GM21360 (cell line): ENCODE data around the gene ENO4.

Experiments
- ATAC-seq: cut with Tn5 transposase; IDR thresholded peaks from one replicate; pipeline ENCODE4 v1.9.1; 2021; ENCODE audit warnings: mild to moderate bottlenecking, moderate library complexity; ENCODE audit not compliant: unreplicated experiment

The ENO4 gene

GRCh38 chr10:116849248-116850057 lies at the start of gene ENO4:
ENO4 (plus strand) TSS chr10:116849499; CDS start chr10:116849567, 68 bp downstream.
- ATAC-seq, result peak; percentile 59

- ATAC-seq, result no peak
Measured at GRCh38 chr10:116800286-116800929, 48.9 kb upstream of the ENO4 start.

- no peak for ATAC-seq
Measured at GRCh38 chr10:116801658-116802057, 47.6 kb upstream of the ENO4 start.

- ATAC-seq, result no peak
Measured at GRCh38 chr10:116802474-116802873, 46.8 kb upstream of the ENO4 start.

GRCh38 chr10:116802876-116803275 lies 46.4 kb upstream of the ENO4 start:
- ATAC-seq, result no peak

GRCh38 chr10:116803451-116804249 lies 45.6 kb upstream of the ENO4 start:
- no peak for ATAC-seq

GRCh38 chr10:116808706-116809105 lies 40.6 kb upstream of the ENO4 start:
- no peak for ATAC-seq

GRCh38 chr10:116809483-116810119 lies 39.7 kb upstream of the ENO4 start:
- ATAC-seq, result no peak

- ATAC-seq, result no peak
Measured at GRCh38 chr10:116810120-116810500, 39.2 kb upstream of the ENO4 start.

- ATAC-seq, result no peak
Measured at GRCh38 chr10:116810895-116811294, 38.4 kb upstream of the ENO4 start.

GRCh38 chr10:116811691-116812090 lies 37.6 kb upstream of the ENO4 start:
- no peak for ATAC-seq

- ATAC-seq, result no peak
Measured at GRCh38 chr10:116815641-116816415, 33.5 kb upstream of the ENO4 start.

GRCh38 chr10:116817178-116817577 lies 32.1 kb upstream of the ENO4 start:
- ATAC-seq, result no peak

GRCh38 chr10:116817780-116818343 lies 31.4 kb upstream of the ENO4 start:
- no peak for ATAC-seq

GRCh38 chr10:116819999-116820677 lies 29.2 kb upstream of the ENO4 start:
- no peak for ATAC-seq

GRCh38 chr10:116825901-116826300 lies 23.4 kb upstream of the ENO4 start:
- ATAC-seq, result no peak

GRCh38 chr10:116826803-116827202 lies 22.5 kb upstream of the ENO4 start:
- ATAC-seq, result no peak

GRCh38 chr10:116827214-116827671 lies 22.1 kb upstream of the ENO4 start:
- no peak for ATAC-seq

- no peak for ATAC-seq
Measured at GRCh38 chr10:116828116-116828515, 21.2 kb upstream of the ENO4 start.
